Esophagus squamous epithelium (tissue), 4 donors: ENCODE results near the gene BACH2.

Source experiments
- POLR2A ChIP-seq, 4 donors: fragments of 450-650 bp; IDR thresholded peaks; one replicate each; pipeline ENCODE4 v1.6.1; 2017; ENCODE audit warnings: antibody characterized with exemption in 4 of 4, mild to moderate bottlenecking in 4 of 4, moderate library complexity in 3 of 4
- TF ChIP-seq, protein P1 (sequence below), 6 experiments: fragments of 450-650 bp in 4 of 6; fragments of 200-600 bp in 2 of 6; sonication (generic) in 2 of 6; IDR thresholded peaks; one replicate each; pipeline ENCODE4 v1.5.1; 2016 to 2019; ENCODE audit warnings: antibody characterized with exemption in 6 of 6, mild to moderate bottlenecking in 4 of 6, moderate library complexity in 4 of 6

GRCh38 chr6:90003069-90003795 lies 293.4 kb downstream of the BACH2 start:
- TF ChIP-seq, protein P1, sequence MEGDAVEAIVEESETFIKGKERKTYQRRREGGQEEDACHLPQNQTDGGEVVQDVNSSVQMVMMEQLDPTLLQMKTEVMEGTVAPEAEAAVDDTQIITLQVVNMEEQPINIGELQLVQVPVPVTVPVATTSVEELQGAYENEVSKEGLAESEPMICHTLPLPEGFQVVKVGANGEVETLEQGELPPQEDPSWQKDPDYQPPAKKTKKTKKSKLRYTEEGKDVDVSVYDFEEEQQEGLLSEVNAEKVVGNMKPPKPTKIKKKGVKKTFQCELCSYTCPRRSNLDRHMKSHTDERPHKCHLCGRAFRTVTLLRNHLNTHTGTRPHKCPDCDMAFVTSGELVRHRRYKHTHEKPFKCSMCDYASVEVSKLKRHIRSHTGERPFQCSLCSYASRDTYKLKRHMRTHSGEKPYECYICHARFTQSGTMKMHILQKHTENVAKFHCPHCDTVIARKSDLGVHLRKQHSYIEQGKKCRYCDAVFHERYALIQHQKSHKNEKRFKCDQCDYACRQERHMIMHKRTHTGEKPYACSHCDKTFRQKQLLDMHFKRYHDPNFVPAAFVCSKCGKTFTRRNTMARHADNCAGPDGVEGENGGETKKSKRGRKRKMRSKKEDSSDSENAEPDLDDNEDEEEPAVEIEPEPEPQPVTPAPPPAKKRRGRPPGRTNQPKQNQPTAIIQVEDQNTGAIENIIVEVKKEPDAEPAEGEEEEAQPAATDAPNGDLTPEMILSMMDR (IDR thresholded peaks at IDR 0.05) = no peak
- TF ChIP-seq POLR2A (IDR thresholded peaks at IDR 0.05) = no peak
